Endothelial cell of umbilical vein (primary cell): Measurements from ENCODE around the gene ISOC1. TPM values are rescaled to one million over a fixed set of nuclear protein-coding genes. Genes with fewer than 3 reads are reported as not detected.

Experiments
- BruUV-seq: library from RNA; stranded (reverse); fragments of 400-500 nt; replicated peaks from 2 replicates; lab custom pipeline; 2021; lab: Mats Ljungman, UMichigan
- CTCF ChIA-PET: fragments of 300-600, 350-600 bp; sonication (Branson Sonifier 250); formaldehyde crosslinking; loops from one replicate; lab custom pipeline; 2021; ENCODE audit warnings: antibody characterized with exemption, inconsistent platforms; lab: Charles Lee
- POLR2A ChIA-PET: fragments of 300-600, 350-600 bp; sonication (Branson Sonifier 250); formaldehyde crosslinking; loops from one replicate; lab custom pipeline; 2021; ENCODE audit warnings: antibody characterized with exemption, inconsistent platforms; lab: Charles Lee
- DNase-seq: peaks from one replicate; pipeline ENCODE4 v3.0.0-alpha.2; 2011; ENCODE audit warnings: low read depth, low spot score
- FAIRE-seq: peaks from 2 replicates; lab custom pipeline; 2011; peaks lifted over from hg19 to GRCh38; lab: Jason Lieb, UNC
- H2AFZ ChIP-seq: 2 replicates; pipeline ENCODE4 v1.6.0; 2012; ENCODE audit warnings: low read depth, low read length, control low read depth, inconsistent platforms
- H3K27ac ChIP-seq: 2 replicates; pipeline ENCODE4 v1.5.1; 2011; ENCODE audit warnings: low read depth, mild to moderate bottlenecking, control low read depth, low read length, moderate library complexity; ENCODE audit not compliant: insufficient read depth
- H3K27me3 ChIP-seq, 2 experiments: 2 replicates each; pipeline versions ENCODE4 v1.6.0 to v1.6.1; 2011; ENCODE audit warnings: low read length in 2 of 2, mixed read lengths in 1 of 2; ENCODE audit not compliant: control insufficient read depth in 2 of 2, insufficient read depth in 2 of 2
- H3K36me3 ChIP-seq, 2 experiments: 2 replicates in 1 of 2; 3 replicates in 1 of 2; pipeline ENCODE4 v1.5.1; 2011; ENCODE audit warnings: low read length in 2 of 2, mild to moderate bottlenecking in 1 of 2, moderate library complexity in 1 of 2; ENCODE audit not compliant: control insufficient read depth in 2 of 2, insufficient read depth in 2 of 2; ENCODE audit errors: extremely low read depth in 1 of 2
- H3K4me1 ChIP-seq: 3 replicates; pipeline ENCODE4 v1.5.1; 2011; ENCODE audit warnings: mild to moderate bottlenecking, low read length; ENCODE audit not compliant: control insufficient read depth, insufficient read depth; ENCODE audit errors: extremely low read depth
- H3K4me2 ChIP-seq: 2 replicates; pipeline ENCODE4 v1.6.1; 2011; ENCODE audit warnings: low read length, control low read depth, mixed read lengths; ENCODE audit not compliant: insufficient read depth
- H3K4me3 ChIP-seq, 3 experiments: fragments of 200-600 bp in 1 of 3; sonication (generic), shearing (Covaris generic) in 1 of 3; replicated peaks in 1 of 3; 2 replicates each; pipeline ENCODE4 v1.5.1; 2011 to 2016; ENCODE audit warnings: control low read depth in 3 of 3, low read length in 3 of 3, mild to moderate bottlenecking in 2 of 3, inconsistent platforms in 1 of 3, low read depth in 1 of 3, moderate library complexity in 1 of 3; ENCODE audit not compliant: insufficient read depth in 1 of 3
- H3K79me2 ChIP-seq: 2 replicates; pipeline ENCODE4 v1.6.0; 2012; ENCODE audit warnings: low read length, inconsistent platforms; ENCODE audit not compliant: control insufficient read depth, insufficient read depth
- H3K9ac ChIP-seq: replicated peaks from 2 replicates; pipeline ENCODE3; 2011; ENCODE audit warnings: low read length, control low read depth; ENCODE audit not compliant: insufficient read depth; ENCODE audit errors: extremely low read depth
- H3K9me1 ChIP-seq: replicated peaks from 3 replicates; pipeline ENCODE4 v1.6.0; 2011; ENCODE audit warnings: mild to moderate bottlenecking, low read length; ENCODE audit not compliant: control insufficient read depth, insufficient read depth; ENCODE audit errors: extremely low read depth
- H3K9me3 ChIP-seq: replicated peaks from 2 replicates; pipeline ENCODE4 v1.5.1; 2012; ENCODE audit warnings: low read length, inconsistent platforms; ENCODE audit not compliant: control insufficient read depth, insufficient read depth
- H4K20me1 ChIP-seq: replicated peaks from 2 replicates; pipeline ENCODE3; 2011; ENCODE audit warnings: mild to moderate bottlenecking, low read length; ENCODE audit not compliant: control insufficient read depth, insufficient read depth; ENCODE audit errors: extremely low read depth
- CTCF ChIP-seq, 2 donors: IDR thresholded peaks; 1 replicate in 1 of 2; 2 replicates in 1 of 2; pipeline ENCODE4 v1.5.1; 2011; ENCODE audit warnings: low read length in 2 of 2, mild to moderate bottlenecking in 2 of 2, moderate library complexity in 2 of 2, control low read depth in 1 of 2, inconsistent platforms in 1 of 2, low read depth in 1 of 2; ENCODE audit not compliant: insufficient read depth in 1 of 2; ENCODE audit errors: extremely low read depth in 1 of 2
- FOS ChIP-seq: IDR thresholded peaks from 2 replicates; pipeline ENCODE4 v1.6.1; 2011; ENCODE audit warnings: mild to moderate bottlenecking, low read length, moderate library complexity, borderline replicate concordance; ENCODE audit not compliant: insufficient read depth
- GATA2 ChIP-seq: IDR thresholded peaks from 2 replicates; pipeline ENCODE4 v1.7.0; 2011; ENCODE audit warnings: low read depth, mild to moderate bottlenecking, moderate library complexity, mixed read lengths, low read length; ENCODE audit not compliant: insufficient read length, insufficient read depth
- JUN ChIP-seq: IDR thresholded peaks from 2 replicates; pipeline ENCODE4 v1.6.1; 2011; ENCODE audit warnings: borderline replicate concordance, low read depth; ENCODE audit not compliant: insufficient read length, insufficient read depth
- MAX ChIP-seq: IDR thresholded peaks from 2 replicates; pipeline ENCODE4 v1.6.1; 2011; ENCODE audit not compliant: insufficient read depth, insufficient read length
- MYC ChIP-seq: IDR thresholded peaks from one replicate; pipeline ENCODE4 v1.6.1; 2011; ENCODE audit warnings: mild to moderate bottlenecking, low read depth, low read length
- POLR2A ChIP-seq: IDR thresholded peaks from 2 replicates; pipeline ENCODE4 v1.6.1; 2012; ENCODE audit warnings: low read depth, mild to moderate bottlenecking, control low read depth, low read length
- POLR2AphosphoS5 ChIP-seq: IDR thresholded peaks from 2 replicates; pipeline ENCODE4 v1.6.1; 2012; ENCODE audit warnings: low read depth, mild to moderate bottlenecking, control low read depth, low read length, moderate library complexity; ENCODE audit not compliant: insufficient read depth
- dilution Hi-C: fragments of 300-500 bp; cut with MboI; formaldehyde crosslinking; loops from one replicate; pipeline ENCODE4 v1.15.0; 2019; ENCODE audit warnings: low sequenced_read_pairs; ENCODE audit not compliant: extremely low pct_ligation_motif_present
- intact Hi-C: fragments of 100-400 bp; cut with micrococcal nuclease; formaldehyde crosslinking; loops from one replicate; pipeline ENCODE4 v1.10.0; 2022
- polyA plus RNA-seq, 4 experiments: library from polyadenylated mRNA; depleted of rRNA in 3 of 4; stranded (reverse) in 3 of 4; unstranded in 1 of 4; fragments of >200 nt; gene quantifications; 2 replicates each; pipeline versions ENCODE4 v1.2.1 to v1.2.3, GENCODE V29; 2011 to 2012; ENCODE audit warnings: missing spikeins in 1 of 4
- total RNA-seq: library from RNA; stranded (reverse); gene quantifications from 2 replicates; pipeline ENCODE4 v1.2.3, GENCODE V29; 2021

ISOC1 gene
- total and polyA plus RNA-seq, 2 donors (not counting 3 experiments of a cell fraction or from before 2014, with no cell fraction given), result 21.4 to 21.6 TPM

- dilution Hi-C loops (no loop called here), intact Hi-C loops (no loop called here)
- no peak overlapping the region for H2AFZ ChIP-seq
- H3K27ac ChIP-seq, result no peak overlapping the region
- no peak for DNase-seq
- H3K4me3 ChIP-seq, result no peak overlapping the region
- ChIA-PET POLR2A (no interaction called here), CTCF (interaction anchor here (3.0 kb wide), 1 partner anchor 22 kb away, joined by 11 read pairs; no protein-coding TSS in a partner anchor)
- BruUV-seq, result no TSS peak
- H3K9me1 ChIP-seq, result no peaks in the 10 kb centered on the region
- H3K79me2 ChIP-seq, result peaks cover 13% of the 10 kb centered on the region
- peaks cover 7% of the 10 kb centered on the region for H3K4me1 ChIP-seq
- H3K4me2 ChIP-seq, result no peak overlapping the region
- no peak for FAIRE-seq
- peaks cover 2% of the 10 kb centered on the region for H4K20me1 ChIP-seq
- H3K27me3 ChIP-seq, result no peaks in the 10 kb centered on the region
- no peaks in the 10 kb centered on the region for H3K9me3 ChIP-seq
- TF ChIP-seq JUN, result no peak
- no peak for TF ChIP-seq MAX
- no peak for TF ChIP-seq CTCF (IDR thresholded peaks at IDR 0.05; ENCODE audit: extremely low read depth in 1 of 2, insufficient read depth in 1 of 2, low read depth in 1 of 2, low read length in 2 of 2)
- TF ChIP-seq POLR2A, result no peak
- H3K36me3 ChIP-seq, result peaks cover 0 to 3% of the 10 kb centered on the region in 2 experiments
- H3K9ac ChIP-seq, result no peak overlapping the region
These were observed 8.8 kb downstream of the ISOC1 start for GRCh38 chr5:129103397-129103796.

- Histone ChIP-seq H4K20me1 (peaks cover 2% of the 10 kb centered on the region), H3K9me3 (no peaks in the 10 kb centered on the region), H3K36me3 (peaks cover 0 to 3% of the 10 kb centered on the region in 2 experiments), H3K9ac (no peak overlapping the region), H3K4me3 (no peak overlapping the region), H3K4me1 (no peaks in the 10 kb centered on the region), H3K79me2 (peaks cover 9% of the 10 kb centered on the region), H3K9me1 (no peaks in the 10 kb centered on the region), H3K27me3 (no peaks in the 10 kb centered on the region), H3K27ac (no peak overlapping the region), H3K4me2 (no peak overlapping the region), H2AFZ (no peak overlapping the region)
- DNase-seq (no peak), FAIRE-seq (no peak)
- intact Hi-C loops, result no loop called here
- BruUV-seq, result no TSS peak
- ChIA-PET POLR2A (no interaction called here), CTCF (interaction anchor here (0.7 kb wide), 1 partner anchor 19 kb away, joined by 3 read pairs; no protein-coding TSS in a partner anchor)
- dilution Hi-C loops, result no loop called here
- no peak for TF ChIP-seq CTCF (IDR thresholded peaks at IDR 0.05; ENCODE audit: extremely low read depth in 1 of 2, insufficient read depth in 1 of 2, low read depth in 1 of 2, low read length in 2 of 2)
- TF ChIP-seq JUN, result no peak
- no peak for TF ChIP-seq GATA2
- TF ChIP-seq MYC, result no peak
- no peak for TF ChIP-seq POLR2A
- no peak for TF ChIP-seq FOS
- no peak for TF ChIP-seq POLR2AphosphoS5
These were observed 10.4 kb downstream of the ISOC1 start for GRCh38 chr5:129104915-129105455.
